Kidney (tissue), 14 donors: ENCODE measurements around the gene IZUMO4. TPM values are rescaled to one million over a fixed set of nuclear protein-coding genes. Genes with fewer than 3 reads are reported as not detected.

Experiments
- DNase-seq, 5 donors: peaks; one replicate each; pipeline ENCODE4 v3.0.0-alpha.2; 2013 to 2020
- FAIRE-seq: peaks from 2 replicates; lab custom pipeline; 2012; peaks lifted over from hg19 to GRCh38; lab: Jason Lieb, UNC
- H3K27ac ChIP-seq, 2 donors: one replicate each; pipeline ENCODE4 v1.7.0; 2013; ENCODE audit warnings: low read depth in 2 of 2, low read length in 2 of 2, inconsistent platforms in 1 of 2
- H3K27me3 ChIP-seq: one replicate; pipeline ENCODE4 v1.7.1; 2013; ENCODE audit warnings: low read length, inconsistent platforms; ENCODE audit not compliant: control insufficient read depth, insufficient read depth
- H3K36me3 ChIP-seq, 3 donors: one replicate each; pipeline versions ENCODE4 v1.7.0 to v1.7.1; 2013; ENCODE audit warnings: low read length in 3 of 3, control low read depth in 1 of 3, inconsistent platforms in 1 of 3; ENCODE audit not compliant: insufficient read depth in 3 of 3, control insufficient read depth in 2 of 3
- H3K4me1 ChIP-seq, 3 donors: one replicate each; pipeline versions ENCODE4 v1.7.0 to v1.7.1; 2013; ENCODE audit warnings: low read length in 3 of 3, inconsistent platforms in 1 of 3, low read depth in 1 of 3; ENCODE audit not compliant: control insufficient read depth in 2 of 3, insufficient read depth in 2 of 3
- H3K4me3 ChIP-seq, 3 donors: one replicate each; pipeline versions ENCODE4 v1.7.0 to v1.8.1; 2013; ENCODE audit warnings: low read length in 3 of 3, control low read depth in 1 of 3, inconsistent platforms in 1 of 3
- H3K9ac ChIP-seq, 3 donors: one replicate each; pipeline versions ENCODE4 v1.7.0 to v1.7.1; 2013; ENCODE audit warnings: low read length in 3 of 3, control low read depth in 1 of 3, inconsistent platforms in 1 of 3
- H3K9me3 ChIP-seq, 3 donors: one replicate each; pipeline versions ENCODE4 v1.7.0 to v1.7.1; 2013; ENCODE audit warnings: low read length in 3 of 3, control low read depth in 1 of 3, inconsistent platforms in 1 of 3; ENCODE audit not compliant: control insufficient read depth in 2 of 3, insufficient read depth in 1 of 3
- CTCF ChIP-seq: IDR thresholded peaks from 3 replicates; pipeline ENCODE4 v1.5.1; 2012; ENCODE audit warnings: mild to moderate bottlenecking, moderate library complexity, borderline replicate concordance; ENCODE audit not compliant: insufficient read depth; ENCODE audit errors: extremely low read depth
- intact Hi-C: fragments of 100-400 bp; cut with DNase I; formaldehyde crosslinking; loops from one replicate; pipeline ENCODE4 v1.11.1; 2022
- polyA plus RNA-seq: library from polyadenylated mRNA; stranded (reverse); fragments of 350-450 nt; fragmentation: Illumina TruSeq; extraction: RNeasy Lipid Tissue Mini Kit (QIAGEN cat#74804); gene quantifications from one replicate; pipeline ENCODE4 v1.2.3, GENCODE V29; 2014; ENCODE audit warnings: low read depth, low replicate concordance; ENCODE audit not compliant: insufficient read depth
- total RNA-seq: library from RNA; stranded (reverse); fragmentation: NEBNext Ultra II Directional; extraction: Animal tissue kit (Norgen Biotek cat#: 25700); gene quantifications from one replicate; pipeline ENCODE4 v1.2.1, GENCODE V29; 2021
- donor health status: control.
- donor health status: control.
- donor health status: control.
- donor health status: control.
- donor health status: control.
- donor health status: DM: yes; HTN: yes; CAD: no.
- donor health status: Normal renal cell carcinoma (clear cell type).

Gene IZUMO4
- total and polyA plus RNA-seq, 2 donors from 2014 or later = 4.3 to 8.9 TPM

- Histone ChIP-seq H3K4me1 (no peaks in the 10 kb centered on the region), H3K27ac (no peak overlapping the region), H3K9ac (no peak overlapping the region), H3K36me3 (peaks cover 2 to 60% (median 42%) of the 10 kb centered on the region in 3 donors), H3K27me3 (no peaks in the 10 kb centered on the region), H3K4me3 (no peak overlapping the region), H3K9me3 (no peaks in the 10 kb centered on the region)
- intact Hi-C loops = no loop called here
- FAIRE-seq (no peak), DNase-seq (peak in 3 of 5 donors; percentile 46 to 56 (median 53))
- TF ChIP-seq CTCF = no peak
Observed at GRCh38 chr19:2119921-2120785, 23.4 kb downstream of the IZUMO4 start.

- FAIRE-seq = no peak
- H3K36me3 ChIP-seq = peaks cover 2 to 53% (median 42%) of the 10 kb centered on the region in 3 donors
Observed at GRCh38 chr19:2120821-2121220, 24.1 kb downstream of the IZUMO4 start.

GRCh38 chr19:2121416-2122051 lies 24.8 kb downstream of the IZUMO4 start:
- Histone ChIP-seq H3K36me3 (peaks cover 2 to 46% (median 40%) of the 10 kb centered on the region in 3 donors), H3K9me3 (no peaks in the 10 kb centered on the region), H3K4me3 (no peak overlapping the region), H3K4me1 (no peaks in the 10 kb centered on the region), H3K9ac (no peak overlapping the region), H3K27me3 (no peaks in the 10 kb centered on the region), H3K27ac (no peak overlapping the region)
- FAIRE-seq (no peak), DNase-seq (no peak)
- intact Hi-C loops = no loop called here
- TF ChIP-seq CTCF = no peak

More at GRCh38 chr19:2120821-2121220, 24.1 kb downstream of the IZUMO4 start:
- Histone ChIP-seq H3K27ac (no peak overlapping the region), H3K9ac (no peak overlapping the region), H3K9me3 (no peaks in the 10 kb centered on the region), H3K4me3 (no peak overlapping the region), H3K27me3 (no peaks in the 10 kb centered on the region), H3K4me1 (no peaks in the 10 kb centered on the region)
- DNase-seq = no peak
- intact Hi-C loops = no loop called here
- no peak for TF ChIP-seq CTCF
